RPMI8226 (cell line): Measurements from ENCODE around the gene ETS1.
A peak's percentile ranks its signal among the peaks of the same experiment; 100 is the strongest.

Experiments
- DNase-seq: peaks from one replicate; pipeline ENCODE4 v3.0.0-alpha.2; 2015

ETS1 gene

GRCh38 chr11:128619007-128619406 is 31.6 kb upstream of the ETS1 start:
- DNase-seq, result no peak

- no peak for DNase-seq
Measured at GRCh38 chr11:128618603-128619002, 31.2 kb upstream of the ETS1 start.

- DNase-seq, result no peak
Measured at GRCh38 chr11:128616161-128616560, 28.8 kb upstream of the ETS1 start.

- DNase-seq, result no peak
Measured at GRCh38 chr11:128615612-128616011, 28.3 kb upstream of the ETS1 start.

GRCh38 chr11:128615076-128615475 is 27.7 kb upstream of the ETS1 start:
- DNase-seq, result no peak

GRCh38 chr11:128614026-128614425 is 26.7 kb upstream of the ETS1 start:
- DNase-seq, result no peak

GRCh38 chr11:128613300-128613995 is 26.1 kb upstream of the ETS1 start:
- no peak for DNase-seq

GRCh38 chr11:128610721-128611617 is 23.6 kb upstream of the ETS1 start:
- DNase-seq, result peak; percentile 87

- DNase-seq, result no peak
Measured at GRCh38 chr11:128609785-128610184, 22.4 kb upstream of the ETS1 start.

- DNase-seq, result no peak
Measured at GRCh38 chr11:128608746-128609407, 21.5 kb upstream of the ETS1 start.

- DNase-seq, result no peak
Measured at GRCh38 chr11:128607819-128608218, 20.5 kb upstream of the ETS1 start.

GRCh38 chr11:128604723-128605122 is 17.4 kb upstream of the ETS1 start:
- no peak for DNase-seq

- DNase-seq, result peak; percentile 30
Measured at GRCh38 chr11:128603752-128604414, 16.5 kb upstream of the ETS1 start.

GRCh38 chr11:128603003-128603696 is 15.8 kb upstream of the ETS1 start:
- DNase-seq, result peak; percentile 20

- DNase-seq, result no peak
Measured at GRCh38 chr11:128599729-128600128, 12.4 kb upstream of the ETS1 start.

GRCh38 chr11:128598506-128599150 is 11.3 kb upstream of the ETS1 start:
- DNase-seq, result no peak

- no peak for DNase-seq
Measured at GRCh38 chr11:128598096-128598495, 10.7 kb upstream of the ETS1 start.

- no peak for DNase-seq
Measured at GRCh38 chr11:128597209-128597608, 9.9 kb upstream of the ETS1 start.

GRCh38 chr11:128596250-128596649 is 8.9 kb upstream of the ETS1 start:
- no peak for DNase-seq

- DNase-seq, result no peak
Measured at GRCh38 chr11:128595775-128596174, 8.4 kb upstream of the ETS1 start.

GRCh38 chr11:128595221-128595620 is 7.9 kb upstream of the ETS1 start:
- DNase-seq, result no peak

GRCh38 chr11:128594226-128594625 is 6.9 kb upstream of the ETS1 start:
- DNase-seq, result no peak
